Activated T-helper 2 cell treated with anti-CD3 and anti-CD28 coated beads, Interferon-gamma antibody, Interleukin-2, Interleukin-4, amounts not matched to agents 10 μg/mL and 5 μg/mL and 100 μg/mL, durations not matched to agents 14 hours and 24 hours and 36 hours (primary cell): ENCODE results near the gene HIRA. TPM values are rescaled to one million over a fixed set of nuclear protein-coding genes. Genes with fewer than 3 reads are reported as not detected.

Experiments
- DNase-seq: peaks from one replicate; pipeline ENCODE4 v3.0.0; 2021; ENCODE audit warnings: low spot score
- H3K27ac Mint-ChIP-seq: one replicate; pipeline ENCODE4 v1.8.0; 2021; ENCODE audit warnings: mixed read lengths
- H3K27me3 Mint-ChIP-seq: one replicate; pipeline ENCODE4 v1.8.0; 2021; ENCODE audit warnings: low read depth, mixed read lengths
- H3K36me3 Mint-ChIP-seq: one replicate; pipeline ENCODE4 v1.8.0; 2021; ENCODE audit warnings: low read depth, mixed read lengths
- H3K4me1 Mint-ChIP-seq: one replicate; pipeline ENCODE4 v1.8.0; 2021; ENCODE audit warnings: low read depth, mixed read lengths
- H3K4me3 Mint-ChIP-seq: one replicate; pipeline ENCODE4 v1.8.0; 2021; ENCODE audit warnings: low read depth, mild to moderate bottlenecking, moderate library complexity, mixed read lengths
- H3K9me3 Mint-ChIP-seq: one replicate; pipeline ENCODE4 v1.8.0; 2021; ENCODE audit warnings: mixed read lengths
- intact Hi-C: fragments of 100-400 bp; cut with micrococcal nuclease; formaldehyde crosslinking; loops from one replicate; pipeline ENCODE4 v1.15.1; 2023
- total RNA-seq: library from RNA; stranded (reverse); gene quantifications from 2 replicates; pipeline ENCODE4 v1.2.3, GENCODE V29; 2022

Gene HIRA
- total RNA-seq, 1 donor from 2014 or later, result 36.0 TPM

- Mint-ChIP-seq H3K36me3 (peaks cover 53% of the 10 kb centered on the region), H3K27ac (no peak overlapping the region), H3K27me3 (no peaks in the 10 kb centered on the region), H3K9me3 (no peaks in the 10 kb centered on the region), H3K4me3 (no peak overlapping the region), H3K4me1 (peaks cover 4% of the 10 kb centered on the region)
- intact Hi-C loops, result no loop called here
- no peak for DNase-seq
Observed at GRCh38 chr22:19407649-19408606, 23.6 kb downstream of the HIRA start.

GRCh38 chr22:19406846-19407245, 24.7 kb downstream of the HIRA start:
- Mint-ChIP-seq H3K4me3 (no peak overlapping the region), H3K4me1 (peaks cover 1% of the 10 kb centered on the region), H3K27ac (no peak overlapping the region), H3K9me3 (no peaks in the 10 kb centered on the region), H3K36me3 (peaks cover 57% of the 10 kb centered on the region), H3K27me3 (no peaks in the 10 kb centered on the region)
- no peak for DNase-seq
- intact Hi-C loops, result no loop called here

DNA sequence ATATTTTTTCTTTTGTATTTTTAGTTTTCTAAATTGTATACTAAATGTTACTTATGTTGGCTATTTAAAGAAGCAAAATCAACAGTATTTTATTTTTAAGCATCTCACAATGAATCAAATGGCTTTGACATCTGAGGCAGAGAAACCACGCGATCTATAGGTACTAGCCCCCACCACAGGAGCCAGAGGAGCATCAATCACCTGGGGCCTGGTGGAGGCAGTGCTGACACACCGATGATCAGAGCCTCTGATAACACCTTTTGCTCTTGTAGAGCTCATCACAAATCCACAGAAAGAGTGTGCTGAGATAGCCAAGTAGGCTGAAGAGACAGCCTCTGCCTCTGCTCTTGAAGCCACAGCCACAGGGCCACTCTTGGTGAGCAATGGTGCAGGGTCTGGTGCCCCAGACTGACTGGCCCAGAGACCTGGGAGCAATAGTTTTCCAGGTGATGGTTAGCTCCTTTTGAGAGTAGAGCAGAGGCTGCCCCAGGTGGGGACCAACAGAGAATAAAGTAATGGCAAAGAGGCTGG, 25.2 kb downstream of the HIRA start:
- no peak overlapping the region for H3K27ac Mint-ChIP-seq
- H3K4me3 Mint-ChIP-seq, result no peak overlapping the region
- H3K27me3 Mint-ChIP-seq, result no peaks in the 10 kb centered on the region
- DNase-seq, result no peak
- no peaks in the 10 kb centered on the region for H3K9me3 Mint-ChIP-seq
- intact Hi-C loops, result no loop called here
- peaks cover 62% of the 10 kb centered on the region for H3K36me3 Mint-ChIP-seq
- peaks cover 1% of the 10 kb centered on the region for H3K4me1 Mint-ChIP-seq

- intact Hi-C loops, result no loop called here
- Mint-ChIP-seq H3K4me3 (no peak overlapping the region), H3K36me3 (peaks cover 68% of the 10 kb centered on the region), H3K9me3 (no peaks in the 10 kb centered on the region), H3K27ac (no peak overlapping the region), H3K4me1 (peaks cover 1% of the 10 kb centered on the region), H3K27me3 (no peaks in the 10 kb centered on the region)
- DNase-seq, result no peak
Observed at GRCh38 chr22:19405652-19406051, 25.9 kb downstream of the HIRA start.

GRCh38 chr22:19405133-19405532, 26.4 kb downstream of the HIRA start:
- H3K27ac Mint-ChIP-seq, result no peak overlapping the region

DNA sequence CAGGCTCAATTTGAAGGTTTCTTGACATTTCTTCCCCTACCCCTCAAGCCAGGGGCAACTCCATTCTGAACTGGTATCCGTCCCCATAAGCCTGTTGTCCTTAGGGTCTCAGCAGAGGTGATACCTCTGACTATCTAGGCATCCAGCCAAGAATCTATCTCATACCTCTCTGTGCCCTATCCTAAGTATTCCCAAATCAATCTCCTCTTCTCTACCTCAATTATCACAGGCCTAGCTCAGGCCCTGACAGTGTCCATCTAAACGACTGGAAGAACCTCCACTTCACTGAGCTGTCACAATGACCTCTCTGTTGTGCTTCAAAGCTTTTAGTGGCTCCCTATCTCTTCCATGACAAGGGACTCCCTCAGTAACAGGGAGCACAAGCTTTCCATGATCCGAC, 26.9 kb downstream of the HIRA start:
- Mint-ChIP-seq H3K4me1 (peaks cover 1% of the 10 kb centered on the region), H3K27me3 (no peaks in the 10 kb centered on the region), H3K9me3 (no peaks in the 10 kb centered on the region), H3K27ac (no peak overlapping the region), H3K4me3 (no peak overlapping the region), H3K36me3 (peaks cover 67% of the 10 kb centered on the region)
- DNase-seq, result no peak
- intact Hi-C loops, result no loop called here

More at GRCh38 chr22:19405133-19405532, 26.4 kb downstream of the HIRA start:
- H3K27me3 Mint-ChIP-seq, result no peaks in the 10 kb centered on the region
- H3K9me3 Mint-ChIP-seq, result no peaks in the 10 kb centered on the region
- DNase-seq, result no peak
- H3K4me3 Mint-ChIP-seq, result no peak overlapping the region
- peaks cover 1% of the 10 kb centered on the region for H3K4me1 Mint-ChIP-seq
- intact Hi-C loops, result no loop called here
- H3K36me3 Mint-ChIP-seq, result peaks cover 70% of the 10 kb centered on the region

- intact Hi-C loops, result no loop called here
- Mint-ChIP-seq H3K9me3 (no peaks in the 10 kb centered on the region), H3K4me1 (peaks cover 1% of the 10 kb centered on the region), H3K4me3 (no peak overlapping the region), H3K27ac (no peak overlapping the region), H3K36me3 (peaks cover 65% of the 10 kb centered on the region), H3K27me3 (no peaks in the 10 kb centered on the region)
- DNase-seq, result no peak
Observed at GRCh38 chr22:19402642-19403191, 28.8 kb downstream of the HIRA start.

GRCh38 chr22:19401483-19401882, 30.1 kb downstream of the HIRA start:
- peaks cover 1% of the 10 kb centered on the region for H3K4me1 Mint-ChIP-seq
- no peaks in the 10 kb centered on the region for H3K27me3 Mint-ChIP-seq
- no peaks in the 10 kb centered on the region for H3K9me3 Mint-ChIP-seq
- no peak overlapping the region for H3K27ac Mint-ChIP-seq
- DNase-seq, result no peak
- intact Hi-C loops, result no loop called here
- no peak overlapping the region for H3K4me3 Mint-ChIP-seq
- peaks cover 62% of the 10 kb centered on the region for H3K36me3 Mint-ChIP-seq

GRCh38 chr22:19400881-19401280, 30.7 kb downstream of the HIRA start:
- DNase-seq, result no peak
- H3K9me3 Mint-ChIP-seq, result no peaks in the 10 kb centered on the region
- H3K4me3 Mint-ChIP-seq, result no peak overlapping the region
- H3K27ac Mint-ChIP-seq, result no peak overlapping the region
- H3K4me1 Mint-ChIP-seq, result no peaks in the 10 kb centered on the region
- intact Hi-C loops, result no loop called here
- no peaks in the 10 kb centered on the region for H3K27me3 Mint-ChIP-seq
- peaks cover 59% of the 10 kb centered on the region for H3K36me3 Mint-ChIP-seq

- Mint-ChIP-seq H3K4me1 (no peaks in the 10 kb centered on the region), H3K9me3 (no peaks in the 10 kb centered on the region), H3K27me3 (no peaks in the 10 kb centered on the region), H3K36me3 (peaks cover 58% of the 10 kb centered on the region), H3K4me3 (no peak overlapping the region), H3K27ac (no peak overlapping the region)
- no peak for DNase-seq
- intact Hi-C loops, result no loop called here
Observed at GRCh38 chr22:19398652-19399051, 32.9 kb downstream of the HIRA start.

- no peaks in the 10 kb centered on the region for H3K4me1 Mint-ChIP-seq
- no peaks in the 10 kb centered on the region for H3K27me3 Mint-ChIP-seq
- no peak overlapping the region for H3K27ac Mint-ChIP-seq
- peaks cover 61% of the 10 kb centered on the region for H3K36me3 Mint-ChIP-seq
- DNase-seq, result no peak
- intact Hi-C loops, result no loop called here
- H3K4me3 Mint-ChIP-seq, result no peak overlapping the region
- H3K9me3 Mint-ChIP-seq, result no peaks in the 10 kb centered on the region
Observed at GRCh38 chr22:19398206-19398605, 33.3 kb downstream of the HIRA start.

- Mint-ChIP-seq H3K27ac (no peak overlapping the region), H3K4me1 (no peaks in the 10 kb centered on the region), H3K27me3 (no peaks in the 10 kb centered on the region), H3K36me3 (peaks cover 61% of the 10 kb centered on the region), H3K9me3 (no peaks in the 10 kb centered on the region), H3K4me3 (no peak overlapping the region)
- intact Hi-C loops, result no loop called here
- no peak for DNase-seq
Observed at GRCh38 chr22:19397734-19398104, 33.8 kb downstream of the HIRA start.
